Ammon's horn (tissue), 1 donor: Measurements from ENCODE around the gene MRPS10.

ENCODE experiments used
- DNase-seq: peaks from one replicate; pipeline ENCODE4 v3.0.0-alpha.2; 2016; ENCODE audit warnings: low spot score

MRPS10 gene

GRCh38 chr6:42217519-42218367, at the start of gene MRPS10:
TSS of gene MRPS10 (minus strand) at chr6:42217861. CDS start at chr6:42217849, 12 bp downstream.
- peak; percentile 95 for DNase-seq

DNA sequence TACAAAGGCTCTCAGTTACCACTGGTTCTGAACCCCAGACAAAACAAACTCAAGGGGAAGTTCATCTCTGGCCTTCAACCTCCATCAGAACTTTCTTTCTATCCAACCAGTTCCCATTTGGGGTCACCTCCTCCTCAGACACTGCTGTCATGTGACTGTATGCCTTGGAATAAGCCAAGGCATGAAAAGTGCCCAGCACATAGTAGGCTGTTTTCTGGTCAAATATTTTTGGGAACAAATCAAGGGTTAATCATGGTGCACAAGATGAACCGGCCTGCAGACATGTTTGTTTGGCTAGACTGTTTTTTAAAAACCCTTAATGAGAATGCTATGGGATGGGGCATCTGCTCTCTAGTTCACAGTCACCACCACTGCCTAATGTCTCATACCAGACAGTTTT, 48.9 kb upstream of the MRPS10 start:
- no peak for DNase-seq

- no peak for DNase-seq
Observed at GRCh38 chr6:42264852-42265390, 47.3 kb upstream of the MRPS10 start.

DNA sequence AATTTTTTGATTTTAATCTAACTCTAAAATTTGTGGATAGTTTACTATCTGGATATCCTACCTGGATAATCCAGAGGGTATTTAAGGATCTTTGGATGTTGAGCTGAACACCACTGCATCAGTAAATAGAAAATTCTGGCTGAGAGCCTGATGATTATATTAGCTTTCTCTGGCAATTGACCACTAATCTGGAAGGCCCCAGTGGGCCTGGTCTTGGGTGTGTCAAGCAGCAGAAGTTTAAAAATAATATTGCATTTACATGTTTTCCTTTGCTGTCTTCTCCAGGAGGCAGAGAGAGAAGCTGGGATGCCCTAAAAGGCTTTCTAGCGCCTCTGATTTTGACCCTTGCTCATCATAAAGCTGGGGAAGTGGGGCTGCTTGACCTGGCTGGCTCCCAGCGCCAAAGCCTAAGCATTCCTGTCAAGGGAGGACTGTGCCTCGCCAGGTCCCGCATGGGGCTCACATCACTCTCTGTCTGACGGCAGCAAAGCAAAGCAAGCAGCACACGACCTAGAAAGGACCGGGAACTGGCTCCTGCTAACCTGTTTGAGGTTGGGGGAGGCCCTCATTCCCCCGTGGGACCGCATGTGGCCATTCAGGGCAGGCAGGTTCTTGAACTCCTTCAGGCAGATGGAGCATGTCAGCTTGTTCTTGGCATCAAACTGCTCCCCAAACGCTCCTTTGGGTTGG, 46.6 kb upstream of the MRPS10 start:
- no peak for DNase-seq

DNA sequence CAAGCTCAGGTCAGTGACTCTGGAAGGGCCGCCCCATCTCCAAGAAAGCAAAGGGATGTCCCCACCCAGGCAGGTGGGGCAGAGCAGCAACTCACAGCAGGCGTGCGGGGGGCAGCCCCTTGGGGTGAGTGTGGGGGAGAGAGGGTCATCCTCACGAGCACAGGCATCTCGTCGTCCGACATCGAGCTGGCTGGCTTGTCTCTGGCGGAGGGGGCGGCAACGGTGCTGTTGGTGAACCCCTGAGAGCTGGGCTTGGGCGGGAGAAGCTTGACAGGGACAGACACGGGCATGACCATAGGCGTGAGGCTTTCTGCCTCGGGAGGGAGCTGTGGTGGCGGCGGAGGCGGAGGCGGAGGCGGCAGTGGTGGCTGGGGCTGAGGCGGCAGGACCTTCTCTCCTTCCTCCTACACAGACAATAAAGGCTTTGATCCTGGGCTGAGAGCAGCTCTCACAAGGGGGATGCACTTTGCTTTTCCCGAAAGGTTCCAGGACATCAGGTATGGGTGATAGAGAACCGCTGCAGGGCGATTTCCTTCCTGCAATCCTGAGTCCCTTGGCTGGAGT, 45.6 kb upstream of the MRPS10 start:
- DNase-seq, result no peak

DNA sequence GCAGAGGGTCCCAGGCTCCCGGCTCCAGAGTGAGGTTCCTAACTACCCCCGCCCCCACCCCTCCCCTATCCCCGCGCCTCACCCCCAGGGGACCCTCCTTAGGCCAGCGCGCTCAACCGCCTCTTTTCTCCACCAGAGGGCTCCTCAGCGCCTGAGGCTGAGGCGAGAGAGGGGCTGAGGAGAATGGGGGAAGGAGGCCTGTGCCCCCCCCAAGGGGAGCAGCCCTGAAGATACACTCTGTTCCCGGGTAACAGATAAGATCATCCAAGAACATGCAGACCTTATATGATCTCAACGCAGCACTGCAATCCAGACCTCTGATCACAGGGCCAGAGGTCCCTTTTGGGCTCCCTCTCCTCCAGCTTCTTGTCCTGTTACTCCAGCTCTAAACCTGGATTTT, 43.3 kb upstream of the MRPS10 start:
- DNase-seq, result no peak

GRCh38 chr6:42260396-42260888, 42.8 kb upstream of the MRPS10 start:
- no peak for DNase-seq

DNA sequence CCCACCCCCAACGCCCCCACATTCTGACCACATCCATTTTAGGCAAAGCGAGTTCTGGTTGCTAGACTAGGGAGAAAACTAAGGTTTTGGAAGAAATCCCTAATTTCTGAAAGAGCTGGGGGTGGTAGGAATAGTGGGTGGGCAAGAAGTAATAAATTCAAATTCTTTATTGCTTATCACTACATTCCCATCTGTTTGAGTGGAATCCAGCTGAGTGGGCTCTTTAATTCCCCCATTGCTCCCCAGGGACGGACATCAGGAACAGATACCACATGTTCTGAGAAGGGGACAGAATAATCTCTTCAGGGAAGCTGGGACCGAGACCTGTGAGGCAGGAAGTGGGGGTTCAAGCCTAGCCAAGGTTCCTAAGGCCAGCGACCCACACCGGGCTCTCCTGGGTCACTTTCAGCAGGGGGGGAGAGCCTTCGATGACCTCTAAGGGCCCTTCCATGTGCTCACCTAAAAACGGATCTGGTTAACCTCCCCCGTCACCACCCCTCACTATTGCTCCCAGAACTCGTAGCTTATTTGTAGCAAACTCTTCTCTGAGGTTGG, 42.3 kb upstream of the MRPS10 start:
- DNase-seq, result no peak

GRCh38 chr6:42259286-42259685, 41.6 kb upstream of the MRPS10 start:
- DNase-seq, result no peak

DNA sequence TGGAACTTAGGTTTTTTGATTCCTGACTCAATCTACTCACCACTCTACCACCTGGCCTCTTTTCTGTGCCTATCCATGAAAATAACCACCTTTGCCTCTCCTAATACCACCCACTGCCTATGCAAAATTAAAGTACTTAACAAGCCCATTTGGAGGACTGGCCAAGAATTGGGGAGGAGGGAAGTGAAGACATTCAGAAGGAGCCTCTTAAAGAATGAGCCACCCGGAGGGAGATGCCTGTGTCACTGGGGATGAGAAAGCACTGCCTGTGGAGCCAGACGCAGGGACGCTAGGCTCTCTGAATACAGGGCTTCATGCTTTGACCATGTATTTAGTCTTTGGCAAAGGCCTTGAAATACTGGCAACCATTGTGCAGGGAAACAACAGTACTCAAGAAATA, 40.0 kb upstream of the MRPS10 start:
- no peak for DNase-seq

DNA sequence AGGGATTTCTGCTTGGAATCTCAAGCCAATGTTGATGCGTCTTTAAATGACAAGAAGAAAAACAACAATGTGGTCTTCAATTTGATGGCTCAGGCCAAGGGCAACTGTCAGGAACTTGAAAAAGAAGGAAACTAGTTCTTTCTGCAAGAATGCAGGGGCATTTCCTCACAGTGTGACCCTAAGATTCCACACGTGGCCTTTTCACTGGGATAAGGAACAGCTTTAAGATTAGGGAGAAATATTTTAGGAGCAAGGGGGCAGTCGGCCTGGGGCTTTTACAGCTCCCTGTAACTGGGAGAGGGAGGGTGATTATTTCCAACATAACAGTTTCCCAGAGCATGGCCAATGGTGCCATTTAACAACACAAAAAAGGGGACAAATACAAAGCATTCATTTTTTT, 39.4 kb upstream of the MRPS10 start:
- no peak for DNase-seq

GRCh38 chr6:42255050-42255449, 37.4 kb upstream of the MRPS10 start:
- no peak for DNase-seq

DNA sequence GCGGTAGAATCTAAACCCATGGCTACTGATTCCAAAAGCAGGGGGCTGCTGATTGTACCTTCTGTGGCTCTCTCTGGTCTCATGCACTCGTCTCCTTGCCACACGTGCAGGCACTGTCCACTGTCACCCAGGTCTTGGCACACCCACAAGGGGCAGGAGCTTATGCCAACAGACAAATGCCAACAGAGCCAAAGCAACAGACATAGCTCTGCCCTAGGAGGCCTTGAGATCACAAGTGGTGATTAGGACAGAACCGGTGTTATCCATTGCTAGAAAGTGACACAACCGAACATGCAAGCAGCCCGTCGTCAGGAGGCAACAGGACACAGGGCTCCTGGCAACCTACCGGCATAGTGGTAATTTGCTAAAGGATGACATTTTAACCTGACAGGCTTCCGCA, 36.8 kb upstream of the MRPS10 start:
- no peak for DNase-seq

DNA sequence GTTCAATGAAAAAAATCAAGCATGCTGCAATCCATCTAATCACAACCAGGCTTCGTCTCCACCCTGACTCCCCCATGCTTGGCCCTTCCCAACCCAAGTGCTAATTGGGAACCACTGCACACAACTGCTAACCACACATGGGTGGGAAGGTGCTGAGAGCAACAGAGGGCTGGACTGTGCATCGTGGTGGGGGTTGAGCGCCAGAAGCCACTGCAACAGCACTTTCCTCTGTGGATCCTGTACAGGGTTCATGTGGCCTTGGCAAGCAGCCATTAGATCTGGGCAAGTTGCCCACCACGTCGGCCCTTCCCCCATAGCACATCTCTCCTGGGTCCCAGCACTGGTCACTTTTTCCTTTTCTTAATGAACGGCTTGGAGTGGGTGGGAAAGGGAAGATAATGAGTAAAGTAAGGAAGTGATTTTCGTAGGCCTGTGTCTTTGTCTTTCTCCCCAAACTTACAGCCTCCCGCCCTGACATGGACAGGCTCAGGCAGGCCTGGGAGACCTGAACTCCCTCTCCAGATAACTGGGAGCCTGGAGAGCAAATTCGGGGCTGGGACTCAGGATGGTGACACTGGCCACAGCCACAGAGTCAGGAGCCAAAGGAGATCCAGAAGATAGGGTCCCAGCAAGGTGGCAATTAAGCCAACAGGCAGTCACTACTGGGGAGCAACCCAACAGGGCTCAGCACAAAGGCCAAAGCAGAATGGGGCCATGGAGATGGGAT, 34.4 kb upstream of the MRPS10 start:
- peak; percentile 37 for DNase-seq

DNA sequence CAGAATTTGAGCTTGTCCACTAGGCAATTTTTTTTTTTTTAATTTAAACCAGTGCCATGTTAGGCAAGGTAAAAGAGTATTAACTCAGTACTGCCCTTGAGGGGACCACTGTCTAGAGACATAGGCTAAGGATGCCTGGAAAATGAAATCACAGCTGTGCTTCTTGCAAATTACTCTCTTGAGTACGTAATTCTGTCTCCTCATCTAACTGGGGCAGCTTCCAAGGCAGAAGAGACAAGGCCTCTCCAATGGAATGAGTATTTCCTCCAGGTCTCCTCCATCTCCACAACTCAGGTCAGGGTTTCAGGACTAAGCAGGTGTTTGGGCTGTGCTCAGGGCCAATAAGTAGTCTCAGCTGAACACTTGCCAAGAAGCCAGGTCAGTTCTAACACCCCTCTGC, 33.8 kb upstream of the MRPS10 start:
- no peak for DNase-seq

DNA sequence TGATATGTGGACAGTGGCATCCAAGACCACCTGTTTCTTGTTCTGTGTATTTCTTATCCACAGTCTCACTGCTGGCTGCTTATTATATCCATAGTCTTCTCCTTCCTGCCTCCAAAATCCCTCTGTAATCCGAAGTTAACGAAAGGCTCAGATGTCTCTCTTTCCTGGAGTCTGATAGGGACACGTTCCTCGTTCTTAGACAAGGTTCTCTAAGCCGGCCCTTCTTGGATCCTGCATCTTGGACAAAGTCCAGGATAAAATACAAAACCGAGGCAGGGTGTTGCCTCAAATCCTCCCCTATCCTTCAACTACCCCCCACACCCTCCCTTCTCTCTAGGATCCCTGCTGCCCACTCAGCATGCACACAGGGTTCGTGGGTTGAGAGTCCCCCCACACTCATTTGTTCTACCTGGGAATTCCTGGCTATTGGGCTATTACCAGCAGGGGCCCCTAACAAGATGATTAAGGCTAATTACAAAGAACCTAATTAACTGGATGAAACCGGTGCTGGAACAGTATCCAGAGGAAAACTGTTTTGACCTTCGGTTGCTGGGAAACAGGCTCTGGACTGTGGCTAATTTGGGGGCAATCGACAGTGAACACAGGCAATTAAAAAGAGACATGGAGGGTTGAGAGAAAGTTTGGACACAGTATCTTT, 32.7 kb upstream of the MRPS10 start:
- peak; percentile 40 for DNase-seq

DNA sequence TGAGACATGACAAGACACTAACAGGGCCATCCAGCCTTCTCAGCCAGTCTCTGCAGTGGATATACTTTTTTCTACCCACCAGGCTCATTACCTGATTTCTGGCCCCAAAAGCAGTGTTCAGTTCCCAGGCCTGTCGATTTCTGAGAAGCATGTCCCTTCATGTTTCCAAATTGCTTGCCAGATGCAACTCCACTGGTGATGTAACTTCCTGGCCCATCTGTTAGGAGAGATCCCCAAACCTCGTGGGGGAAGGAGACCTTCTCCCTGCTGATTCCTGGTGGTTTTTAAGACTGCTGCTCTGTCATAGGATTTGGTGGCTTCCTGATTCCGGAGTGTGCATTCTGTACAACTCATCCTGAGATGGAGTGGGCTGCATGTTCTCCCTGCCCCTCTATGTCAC, 31.6 kb upstream of the MRPS10 start:
- peak; percentile 42 for DNase-seq

DNA sequence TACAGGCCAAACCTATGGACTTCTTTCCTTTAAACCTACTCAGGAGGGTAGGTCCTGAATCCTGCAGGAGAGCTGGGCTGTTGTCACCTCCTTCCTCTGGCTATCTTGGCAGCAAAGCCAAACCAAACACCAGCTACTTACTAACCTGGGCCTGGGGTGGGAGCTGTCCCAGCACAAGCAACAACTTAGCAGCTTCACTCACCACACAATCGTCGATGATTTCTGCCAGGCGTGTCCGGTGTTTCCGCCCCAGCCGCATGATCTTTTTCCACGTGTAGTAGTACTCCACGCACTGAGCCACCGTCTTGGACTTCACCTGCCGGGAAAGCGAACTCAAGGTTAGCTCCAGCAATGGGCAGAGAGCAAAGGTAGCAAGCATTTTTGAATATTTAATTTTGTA, 25.4 kb upstream of the MRPS10 start:
- DNase-seq, result no peak

DNA sequence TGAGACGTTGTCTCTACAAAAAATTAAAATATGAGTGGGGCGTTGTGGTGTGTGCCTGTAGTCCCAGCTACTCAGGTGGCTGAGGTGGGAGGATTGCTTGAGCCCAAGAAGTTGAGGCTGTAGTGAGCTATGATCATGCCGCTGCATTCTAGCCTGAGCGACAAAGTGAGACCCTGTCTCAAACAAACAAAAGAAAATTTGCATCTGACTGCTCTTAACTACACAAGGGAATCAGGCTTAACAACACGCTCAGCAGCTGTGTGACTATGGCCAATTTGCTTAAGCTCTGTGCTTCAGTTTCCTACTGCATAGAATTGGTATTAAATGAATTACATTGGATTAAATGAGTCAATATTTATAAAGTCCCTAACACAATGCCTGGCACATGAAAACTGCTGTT, 24.3 kb upstream of the MRPS10 start:
- no peak for DNase-seq

GRCh38 chr6:42239736-42240375, 22.2 kb upstream of the MRPS10 start:
- no peak for DNase-seq

- DNase-seq, result no peak
Observed at GRCh38 chr6:42239333-42239732, 21.7 kb upstream of the MRPS10 start.
